ENCODE measurements around the gene HOXC13.

HOXC13 gene

GRCh38 chr12:53937596-53938325 lies 870 bp upstream of the HOXC13 start:
- Histone ChIP-seq H3K9me3 (ENCODE audit: insufficient read depth, low read length, severe bottlenecking) (no peaks in the 10 kb centered on the region), H3K27me3 (ENCODE audit: insufficient read depth, low read length, poor library complexity) (peaks cover 33% of the 10 kb centered on the region), H4K20me1 (ENCODE audit: insufficient read depth, low read length) (no peaks in the 10 kb centered on the region), H2AFZ (ENCODE audit: low read depth, low read length) (no peak overlapping the region), H3K4me3 (ENCODE audit: low read depth in 1 of 2, low read length in 2 of 2) (no peak overlapping the region), H3K79me2 (ENCODE audit: insufficient read depth, low read length) (no peaks in the 10 kb centered on the region), H3K27ac (ENCODE audit: low read length) (no peak overlapping the region), H3K4me2 (ENCODE audit: insufficient read depth, low read length) (no peak overlapping the region), H3K4me1 (ENCODE audit: insufficient read depth, low read length) (no peaks in the 10 kb centered on the region), H3K36me3 (ENCODE audit: insufficient read depth, low read length) (no peaks in the 10 kb centered on the region), H3K9ac (ENCODE audit: low read depth, low read length) (no peak overlapping the region)
- ATAC-seq (ENCODE audit: insufficient read depth, low read depth) = no peak
- no peak for DNase-seq
- TF ChIP-seq CTCF (IDR thresholded peaks at IDR 0.05; ENCODE audit: borderline replicate concordance, extremely low read depth, low read length, poor library complexity, severe bottlenecking) = no peak
- no peak for TF ChIP-seq EZH2 (IDR thresholded peaks at IDR 0.05; ENCODE audit: borderline replicate concordance, low read depth, low read length, severe bottlenecking)

GRCh38 chr12:53939141-53940108 lies 794 bp downstream of the HOXC13 start:
- no peak overlapping the region for H3K9ac ChIP-seq (ENCODE audit: low read depth, low read length)
- H3K27ac ChIP-seq (ENCODE audit: low read length) = no peak overlapping the region
- H3K4me1 ChIP-seq (ENCODE audit: insufficient read depth, low read length) = no peaks in the 10 kb centered on the region
- no peak for TF ChIP-seq CTCF (IDR thresholded peaks at IDR 0.05; ENCODE audit: borderline replicate concordance, extremely low read depth, low read length, poor library complexity, severe bottlenecking)
- no peak for TF ChIP-seq EZH2 (IDR thresholded peaks at IDR 0.05; ENCODE audit: borderline replicate concordance, low read depth, low read length, severe bottlenecking)
- no peaks in the 10 kb centered on the region for H3K79me2 ChIP-seq (ENCODE audit: insufficient read depth, low read length)
- H3K4me2 ChIP-seq (ENCODE audit: insufficient read depth, low read length) = no peak overlapping the region
- H3K9me3 ChIP-seq (ENCODE audit: insufficient read depth, low read length, severe bottlenecking) = no peaks in the 10 kb centered on the region
- H3K4me3 ChIP-seq (ENCODE audit: low read depth in 1 of 2, low read length in 2 of 2) = no peak overlapping the region
- H2AFZ ChIP-seq (ENCODE audit: low read depth, low read length) = no peak overlapping the region
- no peak for ATAC-seq (ENCODE audit: insufficient read depth, low read depth)
- peaks cover 30% of the 10 kb centered on the region for H3K27me3 ChIP-seq (ENCODE audit: insufficient read depth, low read length, poor library complexity)
- H3K36me3 ChIP-seq (ENCODE audit: insufficient read depth, low read length) = no peaks in the 10 kb centered on the region
- DNase-seq = no peak
- no peaks in the 10 kb centered on the region for H4K20me1 ChIP-seq (ENCODE audit: insufficient read depth, low read length)

GRCh38 chr12:53940443-53941014 lies 1.9 kb downstream of the HOXC13 start:
- Histone ChIP-seq H3K27me3 (ENCODE audit: insufficient read depth, low read length, poor library complexity) (peaks cover 35% of the 10 kb centered on the region), H3K4me3 (ENCODE audit: low read depth in 1 of 2, low read length in 2 of 2) (no peak overlapping the region)
- TF ChIP-seq CTCF (IDR thresholded peaks at IDR 0.05; ENCODE audit: borderline replicate concordance, extremely low read depth, low read length, poor library complexity, severe bottlenecking) (no peak), EZH2 (IDR thresholded peaks at IDR 0.05; ENCODE audit: borderline replicate concordance, low read depth, low read length, severe bottlenecking) (no peak)

More at GRCh38 chr12:53940443-53941014, 1.9 kb downstream of the HOXC13 start:
- Histone ChIP-seq H3K36me3 (ENCODE audit: insufficient read depth, low read length) (no peaks in the 10 kb centered on the region), H4K20me1 (ENCODE audit: insufficient read depth, low read length) (no peaks in the 10 kb centered on the region), H3K79me2 (ENCODE audit: insufficient read depth, low read length) (no peaks in the 10 kb centered on the region), H3K4me1 (ENCODE audit: insufficient read depth, low read length) (no peaks in the 10 kb centered on the region), H3K27ac (ENCODE audit: low read length) (no peak overlapping the region), H3K4me2 (ENCODE audit: insufficient read depth, low read length) (no peak overlapping the region), H3K9me3 (ENCODE audit: insufficient read depth, low read length, severe bottlenecking) (no peaks in the 10 kb centered on the region), H3K9ac (ENCODE audit: low read depth, low read length) (no peak overlapping the region), H2AFZ (ENCODE audit: low read depth, low read length) (no peak overlapping the region)
- ATAC-seq (ENCODE audit: insufficient read depth, low read depth) (no peak), DNase-seq (no peak)
